ENCODE measurements around the gene ARID3B.

GRCh38 chr15:74612677-74613076, 71.7 kb downstream of the ARID3B start:
- TF ChIP-seq CTCF (IDR thresholded peaks at IDR 0.05) (no peak), POLR2AphosphoS5 (IDR thresholded peaks at IDR 0.05; ENCODE audit: low read depth, low read length) (no peak), SIN3A (IDR thresholded peaks at IDR 0.05; ENCODE audit: borderline replicate concordance, insufficient read depth, low read depth, low read length) (no peak)

All from Panc1 (cell line).